ENCODE results near the gene SPNS2. TPM values are rescaled to one million over a fixed set of nuclear protein-coding genes. Genes with fewer than 3 reads are reported as not detected.

SPNS2 gene
- total RNA-seq, 1 experiment from 2014 or later, result 1.6 TPM

DNA sequence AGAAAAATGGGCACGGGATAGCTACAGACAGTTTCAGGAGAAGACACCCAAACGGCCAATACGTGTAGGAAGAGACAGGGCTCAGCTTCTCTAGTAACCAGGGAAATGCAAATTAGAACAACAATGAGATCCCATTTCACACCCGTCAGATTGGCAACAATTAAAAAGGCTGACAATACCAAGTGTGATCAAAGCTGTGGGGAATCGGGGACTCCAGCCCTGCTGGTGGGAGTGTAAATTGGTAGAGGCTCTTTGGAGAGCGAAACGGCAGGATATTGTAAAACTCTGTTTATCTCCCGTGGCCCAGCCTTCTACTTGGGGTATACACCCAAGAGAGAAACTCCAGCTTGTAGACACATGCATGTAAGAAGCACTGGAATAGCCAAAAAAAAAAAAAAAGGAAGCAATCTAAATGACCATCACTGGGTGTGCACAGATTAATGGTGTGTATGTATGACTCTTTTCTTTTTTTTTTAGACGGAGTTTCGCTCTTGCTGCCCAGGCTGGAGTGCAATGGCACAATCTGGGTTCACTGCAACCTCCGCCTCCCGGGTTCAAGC is 29.0 kb downstream of the SPNS2 start:
- H3K79me2 ChIP-seq (ENCODE audit: insufficient read depth, low read length), result no peaks in the 10 kb centered on the region
- POLR2A ChIA-PET, result no interaction called here
- TF ChIP-seq TCF7L2 (IDR thresholded peaks at IDR 0.05; ENCODE audit: borderline replicate concordance, extremely low read depth, insufficient read depth, insufficient read length) (no peak), SP1 (IDR thresholded peaks at IDR 0.05; ENCODE audit: low read depth) (no peak), ZNF274 (IDR thresholded peaks at IDR 0.05; ENCODE audit: low read depth, low read length) (no peak), CBX3 (IDR thresholded peaks at IDR 0.05; ENCODE audit: low read depth) (no peak), EZH2phosphoT487 (IDR thresholded peaks at IDR 0.05; ENCODE audit: borderline replicate concordance) (no peak), RAD21 (IDR thresholded peaks at IDR 0.05; ENCODE audit: low read depth) (no peak), POLR2A (IDR thresholded peaks at IDR 0.05; ENCODE audit: borderline replicate concordance, extremely low read depth, insufficient read depth, insufficient read length) (no peak), REST (IDR thresholded peaks at IDR 0.05; ENCODE audit: low read depth) (no peak), YY1 (IDR thresholded peaks at IDR 0.05; ENCODE audit: extremely low read depth, insufficient replicate concordance, low read depth, low read length) (no peak), EZH2 (IDR thresholded peaks at IDR 0.05) (no peak), FOSL1 (IDR thresholded peaks at IDR 0.05; ENCODE audit: low read depth) (no peak)
- TF ChIP-seq, protein P1, sequence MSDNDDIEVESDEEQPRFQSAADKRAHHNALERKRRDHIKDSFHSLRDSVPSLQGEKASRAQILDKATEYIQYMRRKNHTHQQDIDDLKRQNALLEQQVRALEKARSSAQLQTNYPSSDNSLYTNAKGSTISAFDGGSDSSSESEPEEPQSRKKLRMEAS (IDR thresholded peaks at IDR 0.05), result no peak
- CTCF ChIA-PET, result no interaction called here
- H3K9me2 ChIP-seq (ENCODE audit: insufficient read depth), result no peaks in the 10 kb centered on the region
- no peaks in the 10 kb centered on the region for H4K20me1 ChIP-seq (ENCODE audit: insufficient read depth)
- H3K4me2 ChIP-seq (ENCODE audit: low read length), result no peak overlapping the region
- DNase-seq (ENCODE audit: low read depth, low spot score) (no peak), ATAC-seq (no peak)
- no peaks in the 10 kb centered on the region for H3K9me3 ChIP-seq (ENCODE audit: control insufficient read depth in 1 of 2, insufficient read depth in 1 of 2, low read depth in 1 of 2, low read length in 2 of 2)
- intact Hi-C loops (cut with micrococcal nuclease), result no loop called here
- no TSS peak for BruUV-seq (replicated peaks)
- H3K9ac ChIP-seq (ENCODE audit: low read length), result no peak overlapping the region
- RAD21 ChIA-PET (ENCODE audit: low non-redundant PET in 1 of 2, low total read pairs in 2 of 2, uncharacterized antibody in 2 of 2, unreplicated experiment in 2 of 2), result no interaction called here
- no peaks in the 10 kb centered on the region for H3K27me3 ChIP-seq (ENCODE audit: insufficient read depth, low read length)
- H3K27ac ChIP-seq (ENCODE audit: low read depth, low read length), result no peak overlapping the region
- no peak overlapping the region for H3K4me3 ChIP-seq (replicated peaks in 1 of 2; ENCODE audit: low read depth in 1 of 2, low read length in 2 of 2)
- H2AFZ ChIP-seq (ENCODE audit: low read depth, low read length, poor library complexity, severe bottlenecking), result no peak overlapping the region
- H3K36me3 ChIP-seq (ENCODE audit: control insufficient read depth in 1 of 2, insufficient read depth in 2 of 2, low read length in 2 of 2), result no peaks in the 10 kb centered on the region
- no peaks in the 10 kb centered on the region for H3K4me1 ChIP-seq (ENCODE audit: control insufficient read depth in 1 of 2, insufficient read depth in 2 of 2, low read length in 2 of 2)

All from HCT116 (cell line).